ENCODE results near the gene RAPGEF4. TPM values are rescaled to one million over a fixed set of nuclear protein-coding genes. Genes with fewer than 3 reads are reported as not detected.

The RAPGEF4 gene
- polyA plus RNA-seq, 3 donors, result not detected

GRCh38 chr2:172965433-172966212 is 230.0 kb downstream of the RAPGEF4 start:
- Mint-ChIP-seq H3K9me3 (peaks cover 0 to 2% (median 0%) of the 10 kb centered on the region in 7 donors), H3K36me3 (no peaks in the 10 kb centered on the region), H3K27ac (no peak overlapping the region), H3K4me1 (peaks cover 15% of the 10 kb centered on the region), H3K4me3 (no peak overlapping the region), H3K27me3 (ENCODE audit: low read depth in 3 of 3) (no peaks in the 10 kb centered on the region)
- H3K4me3 ChIP-seq (replicated peaks in 1 of 3; ENCODE audit: low read depth in 2 of 3, low read length in 3 of 3), result no peak overlapping the region
- H2AFZ ChIP-seq (ENCODE audit: insufficient read depth, low read depth, low read length, poor library complexity, severe bottlenecking), result no peak overlapping the region
- 89% methylated on average over 5 of the region's 8 CpGs for WGBS (ENCODE audit: insufficient coverage)
- no peak for DNase-seq
- intact Hi-C loops (cut with micrococcal nuclease), result no loop called here
- no peaks in the 10 kb centered on the region for H3K79me2 ChIP-seq (ENCODE audit: insufficient read depth, low read length)
- H3K36me3 ChIP-seq (replicated peaks in 1 of 2; ENCODE audit: control insufficient read depth in 1 of 2, insufficient read depth in 2 of 2, low read length in 2 of 2), result no peaks in the 10 kb centered on the region
- H3K27me3 ChIP-seq (ENCODE audit: control insufficient read depth in 2 of 2, insufficient read depth in 2 of 2, low read length in 2 of 2), result peaks cover 0 to 2% of the 10 kb centered on the region in 2 donors
- H4K20me1 ChIP-seq (ENCODE audit: insufficient read depth, low read length), result no peaks in the 10 kb centered on the region
- no peaks in the 10 kb centered on the region for H3K9me3 ChIP-seq (replicated peaks in 1 of 2; ENCODE audit: control insufficient read depth in 1 of 2, insufficient read depth in 1 of 2, low read length in 2 of 2)
- no peak overlapping the region for H3K27ac ChIP-seq (ENCODE audit: low read depth in 1 of 2, low read length in 2 of 2)
- peaks cover 12 to 22% of the 10 kb centered on the region in 2 donors for H3K4me1 ChIP-seq (ENCODE audit: control insufficient read depth in 1 of 2, insufficient read depth in 2 of 2, low read length in 2 of 2)
- no peak for TF ChIP-seq CTCF (IDR thresholded peaks at IDR 0.05)
- H3K9ac ChIP-seq (ENCODE audit: insufficient read depth, low read length, poor library complexity, severe bottlenecking), result no peak overlapping the region
- no peak overlapping the region for H3K4me2 ChIP-seq (replicated peaks; ENCODE audit: extremely low read depth, low read length, poor library complexity, severe bottlenecking)

- peaks cover 9 to 18% of the 10 kb centered on the region in 2 donors for H3K4me1 ChIP-seq (ENCODE audit: control insufficient read depth in 1 of 2, insufficient read depth in 2 of 2, low read length in 2 of 2)
- 97% methylated on average over 15 of the region's 16 CpGs for WGBS (ENCODE audit: insufficient coverage)
- no peaks in the 10 kb centered on the region for H3K79me2 ChIP-seq (ENCODE audit: insufficient read depth, low read length)
- Mint-ChIP-seq H3K27me3 (ENCODE audit: low read depth in 3 of 3) (no peaks in the 10 kb centered on the region), H3K4me1 (peaks cover 12% of the 10 kb centered on the region), H3K36me3 (no peaks in the 10 kb centered on the region), H3K4me3 (no peak overlapping the region), H3K9me3 (no peaks in the 10 kb centered on the region), H3K27ac (no peak overlapping the region)
- H3K36me3 ChIP-seq (replicated peaks in 1 of 2; ENCODE audit: control insufficient read depth in 1 of 2, insufficient read depth in 2 of 2, low read length in 2 of 2), result no peaks in the 10 kb centered on the region
- H3K9me3 ChIP-seq (replicated peaks in 1 of 2; ENCODE audit: control insufficient read depth in 1 of 2, insufficient read depth in 1 of 2, low read length in 2 of 2), result no peaks in the 10 kb centered on the region
- no peak overlapping the region for H3K27ac ChIP-seq (ENCODE audit: low read depth in 1 of 2, low read length in 2 of 2)
- no peak overlapping the region for H2AFZ ChIP-seq (ENCODE audit: insufficient read depth, low read depth, low read length, poor library complexity, severe bottlenecking)
- TF ChIP-seq CTCF (IDR thresholded peaks at IDR 0.05), result no peak
- peaks cover 0 to 2% of the 10 kb centered on the region in 2 donors for H3K27me3 ChIP-seq (ENCODE audit: control insufficient read depth in 2 of 2, insufficient read depth in 2 of 2, low read length in 2 of 2)
- intact Hi-C loops (cut with micrococcal nuclease), result no loop called here
- no peaks in the 10 kb centered on the region for H4K20me1 ChIP-seq (ENCODE audit: insufficient read depth, low read length)
- H3K4me2 ChIP-seq (replicated peaks; ENCODE audit: extremely low read depth, low read length, poor library complexity, severe bottlenecking), result no peak overlapping the region
- H3K9ac ChIP-seq (ENCODE audit: insufficient read depth, low read length, poor library complexity, severe bottlenecking), result no peak overlapping the region
- no peak overlapping the region for H3K4me3 ChIP-seq (replicated peaks in 1 of 3; ENCODE audit: low read depth in 2 of 3, low read length in 3 of 3)
- DNase-seq, result no peak
Measured at GRCh38 chr2:172967036-172967982, 231.7 kb downstream of the RAPGEF4 start.
